B cell (primary cell): ENCODE measurements around the gene THRB. TPM values are rescaled to one million over a fixed set of nuclear protein-coding genes. Genes with fewer than 3 reads are reported as not detected.

ENCODE experiments used
- ATAC-seq: fragments of 200-7000 bp; cut with Tn5 transposase; one replicate; pipeline ENCODE4 v1.10.0; 2021; ENCODE audit warnings: low read depth, mild to moderate bottlenecking, moderate number of reproducible peaks, moderate library complexity
- CTCF ChIA-PET: fragments of 350-600 bp; sonication (Branson Sonifier 250); formaldehyde crosslinking; loops from one replicate; lab custom pipeline; 2021; ENCODE audit warnings: antibody characterized with exemption, inconsistent platforms; lab: Charles Lee
- POLR2A ChIA-PET: fragments of 350-600 bp; sonication (Branson Sonifier 250); formaldehyde crosslinking; loops from one replicate; lab custom pipeline; 2021; ENCODE audit warnings: antibody characterized with exemption; lab: Charles Lee
- DNase-seq: peaks from one replicate; pipeline ENCODE4 v3.0.0; 2013
- H2AFZ ChIP-seq: 2 replicates; pipeline ENCODE4 v1.6.1; 2012; ENCODE audit warnings: mild to moderate bottlenecking, low read depth, low read length; ENCODE audit not compliant: insufficient read depth, poor library complexity, severe bottlenecking
- H3K27ac ChIP-seq, 2 donors: 1 replicate in 1 of 2; 2 replicates in 1 of 2; pipeline ENCODE4 v1.5.1; 2012 to 2013; ENCODE audit warnings: low read length in 2 of 2, mild to moderate bottlenecking in 2 of 2, moderate library complexity in 1 of 2
- H3K27me3 ChIP-seq, 4 experiments: fragments of 200-600 bp in 1 of 4; sonication (generic) in 1 of 4; replicated peaks in 1 of 4; 1 replicate in 2 of 4; 2 replicates in 2 of 4; pipeline versions ENCODE4 v1.6.1 to v1.7.0; 2013 to 2016; ENCODE audit warnings: low read length in 3 of 4, mild to moderate bottlenecking in 2 of 4, mixed read lengths in 1 of 4, moderate library complexity in 1 of 4; ENCODE audit not compliant: insufficient read depth in 4 of 4, control insufficient read depth in 3 of 4; ENCODE audit errors: control extremely low read depth in 1 of 4
- H3K36me3 ChIP-seq, 2 experiments: replicated peaks in 1 of 2; 1 replicate in 1 of 2; 2 replicates in 1 of 2; pipeline versions ENCODE4 v1.6.1 to v1.7.1; 2013; ENCODE audit warnings: low read length in 1 of 2; ENCODE audit not compliant: insufficient read depth in 2 of 2, control insufficient read depth in 1 of 2; ENCODE audit errors: control extremely low read depth in 1 of 2, extremely low read depth in 1 of 2
- H3K4me1 ChIP-seq, 2 donors: fragments of 200-600 bp in 1 of 2; sonication (generic) in 1 of 2; 1 replicate in 1 of 2; 2 replicates in 1 of 2; pipeline versions ENCODE4 v1.5.1 to v1.6.1; 2013 to 2017; ENCODE audit warnings: low read length in 2 of 2; ENCODE audit not compliant: control insufficient read depth in 2 of 2, insufficient read depth in 2 of 2
- H3K4me2 ChIP-seq: replicated peaks from 2 replicates; pipeline ENCODE3; 2012; ENCODE audit warnings: mild to moderate bottlenecking, low read depth, low read length; ENCODE audit not compliant: poor library complexity, severe bottlenecking
- H3K4me3 ChIP-seq, 5 experiments: fragments of 200-600 bp in 1 of 5; sonication (generic) in 1 of 5; 1 replicate in 3 of 5; 2 replicates in 2 of 5; pipeline versions ENCODE4 v1.5.1 to v1.7.0; 2011 to 2016; ENCODE audit warnings: low read length in 4 of 5, mild to moderate bottlenecking in 4 of 5, low read depth in 2 of 5, control low read depth in 1 of 5, moderate library complexity in 1 of 5; ENCODE audit not compliant: insufficient read depth in 1 of 5; ENCODE audit errors: control extremely low read depth in 1 of 5, extremely low read depth in 1 of 5
- H3K79me2 ChIP-seq: fragments of 200-600 bp; sonication (generic); one replicate; pipeline ENCODE4 v1.6.0; 2016; ENCODE audit warnings: low read length; ENCODE audit not compliant: control insufficient read depth, insufficient read depth
- H3K9ac ChIP-seq: fragments of 200-600 bp; sonication (generic); 2 replicates; pipeline ENCODE4 v1.6.1; 2017; ENCODE audit warnings: mild to moderate bottlenecking, low read length, moderate library complexity
- H3K9me3 ChIP-seq, 3 donors: one replicate each; pipeline versions ENCODE4 v1.6.1 to v1.7.1; 2013; ENCODE audit warnings: low read length in 2 of 3; ENCODE audit not compliant: control insufficient read depth in 2 of 3, insufficient read depth in 1 of 3; ENCODE audit errors: control extremely low read depth in 1 of 3
- H4K20me1 ChIP-seq: 2 replicates; pipeline ENCODE4 v1.6.0; 2012; ENCODE audit warnings: mild to moderate bottlenecking, low read length; ENCODE audit not compliant: insufficient read depth, control insufficient read depth, poor library complexity, severe bottlenecking
- H3K27ac Mint-ChIP-seq: one replicate; pipeline ENCODE4 v1.8.0; 2021; ENCODE audit warnings: mixed read lengths
- H3K27me3 Mint-ChIP-seq: one replicate; pipeline ENCODE4 v1.8.0; 2021; ENCODE audit warnings: mixed read lengths
- H3K4me1 Mint-ChIP-seq: one replicate; pipeline ENCODE4 v1.8.0; 2021; ENCODE audit warnings: mixed read lengths
- H3K4me3 Mint-ChIP-seq: one replicate; pipeline ENCODE4 v1.8.0; 2021; ENCODE audit warnings: mixed read lengths
- H3K9me3 Mint-ChIP-seq: one replicate; pipeline ENCODE4 v1.8.0; 2022; ENCODE audit warnings: mixed read lengths; ENCODE audit not compliant: insufficient read depth
- EZH2 ChIP-seq: IDR thresholded peaks from 2 replicates; pipeline ENCODE4 v1.6.1; 2012; ENCODE audit warnings: borderline replicate concordance, low read depth, mild to moderate bottlenecking, moderate library complexity, low read length; ENCODE audit not compliant: insufficient read depth, poor library complexity, severe bottlenecking
- WGBS: methylation state at CpG from one replicate; pipeline ENCODE4 v1.1.5; 2013; ENCODE audit warnings: missing lambda C conversion rate; ENCODE audit not compliant: insufficient coverage; 5-methylcytosine and 5-hydroxymethylcytosine counted together
- intact Hi-C: fragments of 100-400 bp; cut with micrococcal nuclease; formaldehyde crosslinking; loops from one replicate; pipeline ENCODE4 v1.10.0; 2022
- polyA plus RNA-seq: library from polyadenylated mRNA; depleted of rRNA; stranded (reverse); fragments of >200 nt; gene quantifications from 2 replicates; pipeline ENCODE4 v1.2.3, GENCODE V29; 2012
- total RNA-seq, 2 donors: library from RNA; stranded (reverse); fragments of 120-200 nt in 1 of 2; gene quantifications; 1 replicate in 1 of 2; 2 replicates in 1 of 2; pipeline versions ENCODE4 v1.2.3 to v1.2.4, GENCODE V29; 2013 to 2022
- TF ChIP-seq, protein P1 (sequence below): fragments of 200-600 bp; IDR thresholded peaks from one replicate; pipeline ENCODE4 v1.8.0; 2022; ENCODE audit warnings: antibody characterized with exemption, mild to moderate bottlenecking

THRB gene
- total and polyA plus RNA-seq, 2 donors (not counting 1 experiment from before 2014, with no cell fraction given), result 0.86 to 1.8 TPM

DNA sequence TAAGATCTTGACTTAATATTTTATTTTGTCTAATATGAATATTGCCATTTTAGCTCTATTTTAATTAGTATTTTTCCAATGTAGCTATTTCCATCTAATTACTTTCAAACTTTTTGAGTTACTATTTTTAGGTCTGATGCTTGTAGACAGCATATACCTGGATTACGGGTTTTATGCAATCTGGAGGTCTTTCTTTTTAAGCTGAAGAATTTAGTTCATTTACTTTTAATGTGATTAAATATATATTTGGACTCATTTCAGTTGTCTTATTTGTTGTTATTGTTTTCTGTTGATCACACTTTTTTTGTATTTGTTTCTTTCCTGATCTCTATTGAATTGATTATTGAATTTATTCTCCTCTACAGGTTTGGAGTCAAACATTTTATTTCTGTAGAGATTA is 30.3 kb downstream of the THRB start:
- no peak for ATAC-seq
- Histone ChIP-seq H3K27me3 (no peaks in the 10 kb centered on the region), H3K9ac (no peak overlapping the region), H3K27ac (no peak overlapping the region), H3K9me3 (peaks cover 0 to 2% (median 2%) of the 10 kb centered on the region in 3 donors), H3K4me1 (no peaks in the 10 kb centered on the region), H3K4me2 (no peak overlapping the region), H2AFZ (no peak overlapping the region), H3K79me2 (no peaks in the 10 kb centered on the region), H3K4me3 (no peak overlapping the region), H3K36me3 (no peaks in the 10 kb centered on the region), H4K20me1 (no peaks in the 10 kb centered on the region)
- Mint-ChIP-seq H3K4me1 (no peaks in the 10 kb centered on the region), H3K4me3 (no peak overlapping the region), H3K27ac (no peak overlapping the region), H3K9me3 (no peaks in the 10 kb centered on the region), H3K27me3 (peaks cover 15% of the 10 kb centered on the region)
- DNase-seq, result no peak
- WGBS, result no CpG with 5 or more reads among the region's 1 CpG
- CTCF ChIA-PET, result no interaction called here
- POLR2A ChIA-PET, result no interaction called here
- TF ChIP-seq, protein P1, sequence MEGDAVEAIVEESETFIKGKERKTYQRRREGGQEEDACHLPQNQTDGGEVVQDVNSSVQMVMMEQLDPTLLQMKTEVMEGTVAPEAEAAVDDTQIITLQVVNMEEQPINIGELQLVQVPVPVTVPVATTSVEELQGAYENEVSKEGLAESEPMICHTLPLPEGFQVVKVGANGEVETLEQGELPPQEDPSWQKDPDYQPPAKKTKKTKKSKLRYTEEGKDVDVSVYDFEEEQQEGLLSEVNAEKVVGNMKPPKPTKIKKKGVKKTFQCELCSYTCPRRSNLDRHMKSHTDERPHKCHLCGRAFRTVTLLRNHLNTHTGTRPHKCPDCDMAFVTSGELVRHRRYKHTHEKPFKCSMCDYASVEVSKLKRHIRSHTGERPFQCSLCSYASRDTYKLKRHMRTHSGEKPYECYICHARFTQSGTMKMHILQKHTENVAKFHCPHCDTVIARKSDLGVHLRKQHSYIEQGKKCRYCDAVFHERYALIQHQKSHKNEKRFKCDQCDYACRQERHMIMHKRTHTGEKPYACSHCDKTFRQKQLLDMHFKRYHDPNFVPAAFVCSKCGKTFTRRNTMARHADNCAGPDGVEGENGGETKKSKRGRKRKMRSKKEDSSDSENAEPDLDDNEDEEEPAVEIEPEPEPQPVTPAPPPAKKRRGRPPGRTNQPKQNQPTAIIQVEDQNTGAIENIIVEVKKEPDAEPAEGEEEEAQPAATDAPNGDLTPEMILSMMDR, result no peak
- TF ChIP-seq EZH2, result no peak
- intact Hi-C loops, result no loop called here

DNA sequence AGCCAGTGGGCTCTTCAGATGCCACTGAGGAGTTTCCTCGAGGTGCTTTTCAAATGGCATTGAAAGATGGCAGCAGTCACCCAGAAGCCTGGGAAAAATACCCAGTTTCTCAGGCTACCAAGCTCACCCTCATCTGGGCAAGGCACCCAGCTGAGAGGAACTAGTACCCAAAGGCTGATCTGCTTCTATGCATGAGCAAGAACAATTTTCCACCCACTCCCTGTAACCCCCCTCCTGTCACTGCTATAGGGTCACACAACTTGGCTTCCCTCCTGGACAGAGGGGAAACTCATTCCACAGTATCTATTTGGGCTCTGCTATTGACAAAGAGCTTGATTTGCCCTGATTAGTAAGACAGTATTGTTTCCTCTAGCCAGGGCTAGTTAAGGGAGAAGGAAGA is 31.9 kb downstream of the THRB start:
- WGBS, result 67% methylated on average over 1 of the region's 1 CpG
- Histone ChIP-seq H4K20me1 (no peaks in the 10 kb centered on the region), H3K4me2 (no peak overlapping the region), H3K79me2 (no peaks in the 10 kb centered on the region), H3K4me1 (no peaks in the 10 kb centered on the region), H3K9me3 (peaks cover 0 to 2% (median 2%) of the 10 kb centered on the region in 3 donors), H3K9ac (no peak overlapping the region), H3K36me3 (no peaks in the 10 kb centered on the region), H2AFZ (no peak overlapping the region), H3K27me3 (no peaks in the 10 kb centered on the region), H3K4me3 (no peak overlapping the region), H3K27ac (no peak overlapping the region)
- no peaks in the 10 kb centered on the region for H3K4me1 Mint-ChIP-seq
- DNase-seq, result no peak
- peaks cover 3% of the 10 kb centered on the region for H3K9me3 Mint-ChIP-seq
- intact Hi-C loops, result no loop called here
- CTCF ChIA-PET, result no interaction called here
- H3K27me3 Mint-ChIP-seq, result peaks cover 9% of the 10 kb centered on the region
- H3K27ac Mint-ChIP-seq, result no peak overlapping the region
- ATAC-seq, result no peak
- H3K4me3 Mint-ChIP-seq, result no peak overlapping the region
- POLR2A ChIA-PET, result no interaction called here
- TF ChIP-seq EZH2, result no peak
- TF ChIP-seq, protein P1, result no peak
